Measurements from ENCODE around the gene SPATA16.

Gene SPATA16

DNA sequence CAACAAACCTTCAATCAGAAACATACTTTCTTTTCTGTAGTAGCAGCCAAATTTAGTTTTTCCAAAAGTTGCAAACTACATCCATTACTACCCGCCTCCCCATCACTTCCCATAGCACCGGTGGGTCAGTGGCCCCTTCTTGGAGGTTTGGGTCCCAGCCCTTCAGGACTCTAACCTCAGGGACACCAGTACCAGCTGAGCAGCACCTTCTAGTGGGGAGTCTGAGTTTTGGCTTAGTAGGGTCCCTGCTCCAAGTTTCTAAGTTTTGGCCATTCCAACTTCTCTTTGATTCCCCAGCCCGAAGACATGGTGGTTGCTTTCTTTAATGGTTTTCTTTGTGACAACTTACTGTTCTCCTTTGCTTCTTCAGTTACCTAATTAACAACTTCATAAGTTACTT lies 229.9 kb downstream of the SPATA16 start:
- no peaks in the 10 kb centered on the region for H3K36me3 ChIP-seq (ENCODE audit: insufficient read depth, insufficient read length, low read length)
- H3K27me3 ChIP-seq (ENCODE audit: insufficient read depth, insufficient read length): no peaks in the 10 kb centered on the region
- no peak overlapping the region for H3K9ac ChIP-seq (ENCODE audit: insufficient read length, low read depth)
- DNase-seq (ENCODE audit: low read depth, low spot score): no peak
- no peaks in the 10 kb centered on the region for H3K9me3 ChIP-seq (ENCODE audit: insufficient read depth, low read length)
- H3K4me1 ChIP-seq (ENCODE audit: insufficient read depth, insufficient read length): no peaks in the 10 kb centered on the region
- TF ChIP-seq ZNF274 (IDR thresholded peaks at IDR 0.05; ENCODE audit: low read depth, low read length): no peak
- TF ChIP-seq SUZ12 (IDR thresholded peaks at IDR 0.05; ENCODE audit: extremely low read depth, insufficient read depth, insufficient read length): no peak
- no peak for TF ChIP-seq YY1 (IDR thresholded peaks at IDR 0.05; ENCODE audit: insufficient read depth, insufficient read length)
- no peak overlapping the region for H3K4me3 ChIP-seq (ENCODE audit: insufficient read length, low read depth)

DNA sequence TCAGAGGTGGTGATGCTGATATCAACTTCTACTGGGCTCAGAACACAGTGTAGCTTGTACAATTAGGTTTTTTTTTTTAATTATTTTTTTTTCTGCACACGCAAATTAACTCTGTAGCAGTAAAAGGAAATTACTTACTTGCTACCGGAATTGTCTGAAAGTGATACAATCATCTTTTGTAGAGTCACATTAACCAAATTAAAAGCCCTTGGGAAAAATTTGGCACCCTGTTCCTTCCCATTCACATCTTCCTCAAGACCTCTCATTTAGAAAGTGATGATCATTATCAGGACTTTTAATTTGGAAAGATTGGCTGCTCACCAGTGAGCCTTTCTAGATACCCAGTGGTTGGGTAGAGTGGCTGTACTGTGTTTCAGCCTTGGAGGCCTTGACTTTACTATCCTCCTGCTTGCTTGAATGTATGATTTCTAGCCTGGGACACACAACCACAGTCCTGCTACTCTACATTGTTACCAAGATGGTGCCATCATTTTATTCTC lies 232.2 kb downstream of the SPATA16 start:
- no peak for TF ChIP-seq SUZ12 (IDR thresholded peaks at IDR 0.05; ENCODE audit: extremely low read depth, insufficient read depth, insufficient read length)
- TF ChIP-seq YY1 (IDR thresholded peaks at IDR 0.05; ENCODE audit: insufficient read depth, insufficient read length): no peak
- TF ChIP-seq ZNF274 (IDR thresholded peaks at IDR 0.05; ENCODE audit: low read depth, low read length): no peak
- Histone ChIP-seq H3K9ac (ENCODE audit: insufficient read length, low read depth) (no peak overlapping the region), H3K27me3 (ENCODE audit: insufficient read depth, insufficient read length) (no peaks in the 10 kb centered on the region), H3K9me3 (ENCODE audit: insufficient read depth, low read length) (no peaks in the 10 kb centered on the region), H3K4me3 (ENCODE audit: insufficient read length, low read depth) (no peak overlapping the region), H3K36me3 (ENCODE audit: insufficient read depth, insufficient read length, low read length) (no peaks in the 10 kb centered on the region), H3K4me1 (ENCODE audit: insufficient read depth, insufficient read length) (peaks cover 2% of the 10 kb centered on the region)
- DNase-seq (ENCODE audit: low read depth, low spot score): no peak

- Histone ChIP-seq H3K9me3 (ENCODE audit: insufficient read depth, low read length) (no peaks in the 10 kb centered on the region), H3K4me3 (ENCODE audit: insufficient read length, low read depth) (no peak overlapping the region), H3K4me1 (ENCODE audit: insufficient read depth, insufficient read length) (peaks cover 2% of the 10 kb centered on the region), H3K9ac (ENCODE audit: insufficient read length, low read depth) (no peak overlapping the region), H3K27me3 (ENCODE audit: insufficient read depth, insufficient read length) (no peaks in the 10 kb centered on the region), H3K36me3 (ENCODE audit: insufficient read depth, insufficient read length, low read length) (no peaks in the 10 kb centered on the region)
- no peak for TF ChIP-seq ZNF274 (IDR thresholded peaks at IDR 0.05; ENCODE audit: low read depth, low read length)
- TF ChIP-seq SUZ12 (IDR thresholded peaks at IDR 0.05; ENCODE audit: extremely low read depth, insufficient read depth, insufficient read length): no peak
- no peak for TF ChIP-seq YY1 (IDR thresholded peaks at IDR 0.05; ENCODE audit: insufficient read depth, insufficient read length)
- DNase-seq (ENCODE audit: low read depth, low spot score): no peak
Observed at GRCh38 chr3:172905451-172905850, 235.6 kb downstream of the SPATA16 start.

DNA sequence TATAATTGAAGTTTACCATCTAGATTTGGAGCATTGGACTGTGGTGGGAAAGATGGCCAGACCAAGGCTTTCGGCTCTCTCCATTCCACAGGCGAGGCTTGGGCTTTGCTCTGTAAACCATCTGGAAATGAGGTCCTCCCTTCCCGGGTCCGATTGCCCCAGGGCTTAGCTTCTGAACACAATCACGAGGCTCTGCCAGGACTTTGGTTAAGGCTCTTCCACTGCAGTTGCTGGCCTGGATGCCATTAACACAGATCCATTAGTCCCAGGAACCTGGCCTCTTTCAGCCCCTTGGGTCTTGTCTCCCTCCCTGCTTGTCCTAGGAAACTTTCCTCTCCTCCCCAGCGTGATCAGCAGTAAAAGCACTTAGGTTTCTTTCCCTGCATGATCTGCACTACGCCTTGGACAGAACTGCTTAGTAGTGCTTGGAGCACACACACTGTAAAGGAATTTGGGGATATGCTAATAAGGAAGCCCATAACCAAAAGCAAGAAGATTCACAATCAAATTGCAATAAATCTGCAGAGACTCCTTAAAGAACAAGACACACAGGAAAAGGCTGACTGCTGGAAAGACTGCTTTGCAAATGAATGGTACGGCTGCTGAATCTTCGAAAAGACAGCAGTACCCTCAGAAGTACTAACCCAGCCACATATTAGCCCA lies 236.2 kb downstream of the SPATA16 start:
- H3K4me3 ChIP-seq (ENCODE audit: insufficient read length, low read depth): no peak overlapping the region
- H3K27me3 ChIP-seq (ENCODE audit: insufficient read depth, insufficient read length): no peaks in the 10 kb centered on the region
- H3K9ac ChIP-seq (ENCODE audit: insufficient read length, low read depth): no peak overlapping the region
- H3K36me3 ChIP-seq (ENCODE audit: insufficient read depth, insufficient read length, low read length): no peaks in the 10 kb centered on the region
- no peak for TF ChIP-seq SUZ12 (IDR thresholded peaks at IDR 0.05; ENCODE audit: extremely low read depth, insufficient read depth, insufficient read length)
- TF ChIP-seq YY1 (IDR thresholded peaks at IDR 0.05; ENCODE audit: insufficient read depth, insufficient read length): no peak
- no peak for TF ChIP-seq ZNF274 (IDR thresholded peaks at IDR 0.05; ENCODE audit: low read depth, low read length)
- no peaks in the 10 kb centered on the region for H3K9me3 ChIP-seq (ENCODE audit: insufficient read depth, low read length)
- DNase-seq (ENCODE audit: low read depth, low spot score): peak; percentile 6
- H3K4me1 ChIP-seq (ENCODE audit: insufficient read depth, insufficient read length): peaks cover 2% of the 10 kb centered on the region

DNA sequence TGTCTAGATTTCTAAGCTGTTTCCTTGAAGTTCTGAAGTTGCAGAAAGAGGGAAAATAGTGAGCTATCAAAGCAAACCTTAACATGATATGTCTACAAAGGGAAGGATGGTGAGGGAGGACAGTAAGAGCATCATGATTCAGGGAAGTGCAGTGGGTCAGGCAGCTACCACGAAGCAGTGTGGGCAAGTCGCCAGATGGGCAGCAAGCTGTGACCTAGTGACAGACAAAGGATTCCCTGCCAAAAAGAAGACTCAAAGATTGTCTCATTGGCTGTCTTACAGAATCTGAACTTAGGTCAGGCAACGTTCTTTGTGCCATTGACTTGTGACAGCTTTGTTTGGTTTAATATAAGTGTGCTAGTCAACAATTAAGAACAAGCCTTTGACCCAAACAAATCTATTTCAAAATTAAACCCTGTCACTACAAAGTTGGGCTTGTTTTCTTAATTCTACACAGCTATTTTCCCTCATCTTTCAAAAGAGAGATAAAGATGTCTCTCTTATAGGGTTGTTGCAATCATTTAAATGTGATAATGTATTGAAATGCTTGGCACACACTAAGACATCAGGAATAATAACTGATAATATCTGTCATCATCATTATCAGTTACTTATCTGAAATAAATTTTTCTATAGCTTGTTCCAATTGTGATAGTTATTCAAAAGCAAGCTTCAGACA lies 237.3 kb downstream of the SPATA16 start:
- Histone ChIP-seq H3K36me3 (ENCODE audit: insufficient read depth, insufficient read length, low read length) (no peaks in the 10 kb centered on the region), H3K9me3 (ENCODE audit: insufficient read depth, low read length) (no peaks in the 10 kb centered on the region), H3K9ac (ENCODE audit: insufficient read length, low read depth) (no peak overlapping the region), H3K4me3 (ENCODE audit: insufficient read length, low read depth) (no peak overlapping the region), H3K27me3 (ENCODE audit: insufficient read depth, insufficient read length) (no peaks in the 10 kb centered on the region), H3K4me1 (ENCODE audit: insufficient read depth, insufficient read length) (peaks cover 2% of the 10 kb centered on the region)
- DNase-seq (ENCODE audit: low read depth, low spot score): no peak
- TF ChIP-seq YY1 (IDR thresholded peaks at IDR 0.05; ENCODE audit: insufficient read depth, insufficient read length): no peak
- no peak for TF ChIP-seq SUZ12 (IDR thresholded peaks at IDR 0.05; ENCODE audit: extremely low read depth, insufficient read depth, insufficient read length)
- TF ChIP-seq ZNF274 (IDR thresholded peaks at IDR 0.05; ENCODE audit: low read depth, low read length): no peak

GRCh38 chr3:172892158-172892557 lies 248.9 kb downstream of the SPATA16 start:
- no peak for DNase-seq (ENCODE audit: low read depth, low spot score)
- H3K9me3 ChIP-seq (ENCODE audit: insufficient read depth, low read length): no peaks in the 10 kb centered on the region; the same call in 1 of the 2 replicates
- no peaks in the 10 kb centered on the region for H3K27me3 ChIP-seq (ENCODE audit: insufficient read depth, insufficient read length)
- H3K4me3 ChIP-seq (ENCODE audit: insufficient read length, low read depth): no peak overlapping the region
- no peaks in the 10 kb centered on the region for H3K4me1 ChIP-seq (ENCODE audit: insufficient read depth, insufficient read length)
- H3K9ac ChIP-seq (ENCODE audit: insufficient read length, low read depth): no peak overlapping the region
- no peaks in the 10 kb centered on the region for H3K36me3 ChIP-seq (ENCODE audit: insufficient read depth, insufficient read length, low read length)
- TF ChIP-seq SUZ12 (IDR thresholded peaks at IDR 0.05; ENCODE audit: extremely low read depth, insufficient read depth, insufficient read length): no peak
- TF ChIP-seq YY1 (IDR thresholded peaks at IDR 0.05; ENCODE audit: insufficient read depth, insufficient read length): no peak
- no peak for TF ChIP-seq ZNF274 (IDR thresholded peaks at IDR 0.05; ENCODE audit: low read depth, low read length)

- Histone ChIP-seq H3K4me1 (ENCODE audit: insufficient read depth, insufficient read length) (no peaks in the 10 kb centered on the region), H3K36me3 (ENCODE audit: insufficient read depth, insufficient read length, low read length) (no peaks in the 10 kb centered on the region), H3K27me3 (ENCODE audit: insufficient read depth, insufficient read length) (no peaks in the 10 kb centered on the region), H3K9me3 (ENCODE audit: insufficient read depth, low read length) (no peaks in the 10 kb centered on the region), H3K9ac (ENCODE audit: insufficient read length, low read depth) (no peak overlapping the region), H3K4me3 (ENCODE audit: insufficient read length, low read depth) (no peak overlapping the region)
- DNase-seq (ENCODE audit: low read depth, low spot score): no peak
- no peak for TF ChIP-seq ZNF274 (IDR thresholded peaks at IDR 0.05; ENCODE audit: low read depth, low read length)
- no peak for TF ChIP-seq YY1 (IDR thresholded peaks at IDR 0.05; ENCODE audit: insufficient read depth, insufficient read length)
- no peak for TF ChIP-seq SUZ12 (IDR thresholded peaks at IDR 0.05; ENCODE audit: extremely low read depth, insufficient read depth, insufficient read length)
Observed at GRCh38 chr3:172885704-172886103, 255.3 kb downstream of the SPATA16 start.

Measured in NT2/D1 (cell line).